Ovary (tissue), 9 donors: Measurements from ENCODE around the gene MOG. TPM values are rescaled to one million over a fixed set of nuclear protein-coding genes. Genes with fewer than 3 reads are reported as not detected.

ENCODE experiments used
- DNase-seq, 5 donors: peaks; one replicate each; pipeline ENCODE4 v3.0.0-alpha.2; 2019 to 2020
- H3K27ac ChIP-seq, 2 donors: fragments of 200-600 bp; one replicate each; pipeline versions ENCODE4 v1.5.1 to v1.8.0; 2019 to 2022
- H3K27me3 ChIP-seq: fragments of 200-600 bp; one replicate; pipeline ENCODE4 v1.8.0; 2022
- H3K36me3 ChIP-seq: fragments of 200-600 bp; sonication (generic); one replicate; pipeline ENCODE4 v1.5.1; 2019
- H3K4me1 ChIP-seq: one replicate; pipeline ENCODE4 v1.8.1; 2013; ENCODE audit warnings: mild to moderate bottlenecking, moderate library complexity; ENCODE audit not compliant: insufficient read depth
- H3K4me3 ChIP-seq: fragments of 200-600 bp; sonication (generic); one replicate; pipeline ENCODE4 v1.5.1; 2017
- H3K9me3 ChIP-seq, 2 donors: fragments of 200-600 bp in 1 of 2; sonication (generic) in 1 of 2; one replicate each; pipeline versions ENCODE4 v1.5.1 to v1.8.1; 2013 to 2019; ENCODE audit warnings: mild to moderate bottlenecking in 1 of 2, moderate library complexity in 1 of 2
- EP300 ChIP-seq: sonication (generic); formaldehyde crosslinking; IDR thresholded peaks from one replicate; pipeline ENCODE4 v1.6.1; 2017; ENCODE audit warnings: antibody characterized with exemption
- POLR2A ChIP-seq: fragments of 450-650 bp; IDR thresholded peaks from one replicate; pipeline ENCODE4 v1.6.1; 2017; ENCODE audit warnings: antibody characterized with exemption, mild to moderate bottlenecking, moderate library complexity
- WGBS, 3 donors: extraction: QIAGEN DNeasy Blood & Tissue Kit in 1 of 3; methylation state at CpG; one replicate each; pipeline versions ENCODE4 v1.1.5 to v1.1.7; 2013 to 2017; 5-methylcytosine and 5-hydroxymethylcytosine counted together
- intact Hi-C, 4 donors: fragments of 100-400 bp; cut with DNase I; formaldehyde crosslinking; loops; one replicate each; pipeline versions ENCODE4 v1.11.0 to v1.15.1; 2022 to 2023
- polyA plus RNA-seq, 2 donors: library from polyadenylated mRNA; stranded (reverse); fragments of 200-250 nt in 1 of 2; fragments of 350-450 nt in 1 of 2; fragmentation: Illumina TruSeq in 1 of 2; extraction: RNeasy Lipid Tissue Mini Kit (QIAGEN cat#74804) in 1 of 2; gene quantifications; one replicate each; pipeline ENCODE4 v1.2.3, GENCODE V29; 2013 to 2014
- total RNA-seq, 7 donors: library from RNA; depleted of rRNA in 2 of 7; stranded (reverse); fragments of >200 nt in 2 of 7; fragmentation: NEBNext Ultra II Directional in 3 of 7; extraction: Animal tissue kit (Norgen Biotek cat#: 25700) in 3 of 7; gene quantifications; one replicate each; pipeline versions ENCODE4 v1.1.0 to v1.2.4, GENCODE V29; 2016 to 2023
- TF ChIP-seq, protein P1 (sequence below), 3 donors: fragments of 450-650 bp in 2 of 3; fragments of 200-600 bp in 1 of 3; IDR thresholded peaks; one replicate each; pipeline versions ENCODE4 v1.5.1 to v1.8.0; 2016 to 2022; ENCODE audit warnings: antibody characterized with exemption in 3 of 3, mild to moderate bottlenecking in 1 of 3
- donor health status: DM: no; HTN: no; CAD: no; lungs with moderate emphysema.
- donor health status: DM: no; HTN: no; CAD: no.
- donor health status: Bipolar disorder and iron deficiency.
- donor health status: DM: yes; HTN: yes; CAD: no.
- donor health status: DM: no; HTN: no; CAD: no.
- donor health status: DM: yes; HTN: yes; CAD: no.

MOG gene
- total and polyA plus RNA-seq, 9 donors: 0.05 to 0.13 TPM; not detected in 7

DNA sequence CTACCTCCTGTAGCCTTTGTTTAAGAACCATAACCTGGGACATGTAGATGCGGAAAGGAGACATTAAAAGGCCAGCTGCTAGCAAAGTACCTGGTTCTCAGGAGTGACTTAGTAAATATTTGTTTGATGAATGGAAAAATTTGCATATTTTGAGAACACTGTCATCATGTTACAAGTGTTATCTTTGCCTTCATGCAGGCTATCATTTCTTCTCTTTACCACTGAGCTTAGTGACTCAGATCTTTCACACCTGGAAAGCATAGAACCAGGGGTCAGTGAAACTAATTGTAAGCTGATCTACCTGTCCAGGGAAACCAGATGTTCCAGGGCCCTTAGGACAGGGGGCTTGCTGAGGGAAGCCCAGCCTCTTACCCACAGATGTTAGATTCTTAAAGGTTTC lies 18.7 kb downstream of the MOG start:
- no peak overlapping the region for H3K4me3 ChIP-seq
- intact Hi-C loops: no loop called here
- no peaks in the 10 kb centered on the region for H3K4me1 ChIP-seq
- H3K36me3 ChIP-seq: no peaks in the 10 kb centered on the region
- no peaks in the 10 kb centered on the region for H3K9me3 ChIP-seq
- H3K27me3 ChIP-seq: no peaks in the 10 kb centered on the region
- DNase-seq: no peak
- no peak overlapping the region for H3K27ac ChIP-seq
- TF ChIP-seq POLR2A: no peak
- 57 to 97% (median 97%) methylated on average over 1 of the region's 1 CpG for WGBS, 3 donors

DNA sequence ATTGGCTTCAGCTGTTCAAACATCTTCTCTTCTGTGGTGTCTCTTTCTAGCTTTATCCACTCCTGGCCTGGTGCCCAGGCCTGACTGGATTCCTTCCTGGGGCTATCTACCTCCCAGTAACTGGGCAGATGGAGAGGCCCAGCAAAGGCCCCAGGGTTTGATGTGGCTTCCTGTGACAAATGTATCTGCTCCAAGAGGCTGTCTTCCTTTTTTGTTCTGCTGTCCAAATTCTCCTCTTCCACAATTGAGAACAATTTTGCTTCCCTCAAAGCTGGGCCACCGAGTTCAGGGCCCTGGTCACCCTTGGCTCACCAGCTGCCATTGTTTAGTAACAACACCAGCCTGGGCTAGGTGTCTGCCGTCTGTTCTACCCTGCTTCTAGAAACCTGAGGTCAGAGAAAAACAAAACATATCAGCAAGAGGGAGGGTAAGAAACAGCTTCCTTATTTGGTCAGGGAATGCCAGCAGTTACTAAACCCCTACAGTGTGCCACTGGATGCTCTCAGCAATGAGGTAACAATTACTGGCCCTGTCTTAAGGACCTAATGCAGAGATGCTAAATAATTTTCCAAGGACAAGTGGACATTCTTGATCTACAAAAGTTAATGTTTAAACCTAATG lies 20.2 kb downstream of the MOG start:
- H3K9me3 ChIP-seq: no peaks in the 10 kb centered on the region
- TF ChIP-seq POLR2A (no peak), EP300 (no peak)
- TF ChIP-seq, protein P1, sequence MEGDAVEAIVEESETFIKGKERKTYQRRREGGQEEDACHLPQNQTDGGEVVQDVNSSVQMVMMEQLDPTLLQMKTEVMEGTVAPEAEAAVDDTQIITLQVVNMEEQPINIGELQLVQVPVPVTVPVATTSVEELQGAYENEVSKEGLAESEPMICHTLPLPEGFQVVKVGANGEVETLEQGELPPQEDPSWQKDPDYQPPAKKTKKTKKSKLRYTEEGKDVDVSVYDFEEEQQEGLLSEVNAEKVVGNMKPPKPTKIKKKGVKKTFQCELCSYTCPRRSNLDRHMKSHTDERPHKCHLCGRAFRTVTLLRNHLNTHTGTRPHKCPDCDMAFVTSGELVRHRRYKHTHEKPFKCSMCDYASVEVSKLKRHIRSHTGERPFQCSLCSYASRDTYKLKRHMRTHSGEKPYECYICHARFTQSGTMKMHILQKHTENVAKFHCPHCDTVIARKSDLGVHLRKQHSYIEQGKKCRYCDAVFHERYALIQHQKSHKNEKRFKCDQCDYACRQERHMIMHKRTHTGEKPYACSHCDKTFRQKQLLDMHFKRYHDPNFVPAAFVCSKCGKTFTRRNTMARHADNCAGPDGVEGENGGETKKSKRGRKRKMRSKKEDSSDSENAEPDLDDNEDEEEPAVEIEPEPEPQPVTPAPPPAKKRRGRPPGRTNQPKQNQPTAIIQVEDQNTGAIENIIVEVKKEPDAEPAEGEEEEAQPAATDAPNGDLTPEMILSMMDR (IDR thresholded peaks at IDR 0.05): no peak
- no peaks in the 10 kb centered on the region for H3K27me3 ChIP-seq
- no peaks in the 10 kb centered on the region for H3K36me3 ChIP-seq
- intact Hi-C loops: no loop called here
- DNase-seq: no peak
- no peak overlapping the region for H3K27ac ChIP-seq
- H3K4me1 ChIP-seq: no peaks in the 10 kb centered on the region
- no peak overlapping the region for H3K4me3 ChIP-seq
- WGBS, 3 donors: 23 to 31% (median 28%) methylated on average over 2 of the region's 2 CpGs

DNA sequence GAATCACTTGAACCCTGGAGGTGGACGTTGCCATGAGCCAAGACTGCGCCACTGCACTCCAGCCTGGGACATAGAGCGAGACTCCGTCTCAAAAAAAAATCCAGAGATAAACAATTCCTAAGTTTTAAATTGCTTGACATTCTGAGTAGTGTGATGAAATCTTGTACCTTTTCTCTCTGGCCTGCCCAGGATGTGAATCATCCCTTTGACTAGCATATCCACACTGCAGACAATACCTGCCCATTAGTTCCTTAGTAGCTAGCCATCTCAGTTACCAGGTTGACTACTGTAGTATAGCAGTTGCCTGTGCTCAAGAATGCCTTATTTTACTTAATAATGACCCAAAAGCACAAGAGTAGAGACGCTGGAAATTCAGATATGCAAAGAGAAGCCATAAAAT lies 21.2 kb downstream of the MOG start:
- intact Hi-C loops: no loop called here
- TF ChIP-seq EP300 (no peak), POLR2A (no peak)
- TF ChIP-seq, protein P1 (IDR thresholded peaks at IDR 0.05): no peak
- DNase-seq: no peak
- no peaks in the 10 kb centered on the region for H3K9me3 ChIP-seq
- no peaks in the 10 kb centered on the region for H3K27me3 ChIP-seq
- 77 to 84% (median 81%) methylated on average over 5 of the region's 5 CpGs for whole genome bisulfite sequencing, 3 donors
- no peaks in the 10 kb centered on the region for H3K4me1 ChIP-seq
- H3K27ac ChIP-seq: no peak overlapping the region
- H3K36me3 ChIP-seq: no peaks in the 10 kb centered on the region
- H3K4me3 ChIP-seq: no peak overlapping the region

DNA sequence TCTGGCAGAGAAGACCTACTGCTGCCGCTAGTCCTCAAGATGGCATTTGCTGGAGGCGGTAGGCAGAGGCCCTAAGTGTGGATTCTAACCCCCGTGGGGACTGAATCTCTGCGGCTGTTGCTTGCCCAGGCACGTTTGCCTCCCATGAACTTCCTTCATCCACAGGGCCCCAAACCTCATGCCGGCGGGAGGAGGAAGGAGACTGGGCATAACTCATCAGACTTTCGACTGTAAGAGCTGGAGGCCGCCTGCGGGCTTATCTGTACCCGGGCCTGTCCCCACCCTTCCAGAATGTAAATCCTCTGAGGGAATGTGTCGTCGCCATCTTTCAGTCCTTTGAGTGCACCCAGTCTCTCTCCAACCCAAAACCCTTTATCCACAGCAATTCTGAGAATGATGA lies 23.1 kb downstream of the MOG start:
- H3K4me3 ChIP-seq: no peak overlapping the region
- H3K4me1 ChIP-seq: no peaks in the 10 kb centered on the region
- H3K9me3 ChIP-seq: no peaks in the 10 kb centered on the region
- intact Hi-C loops: no loop called here
- TF ChIP-seq EP300 (no peak), POLR2A (no peak)
- TF ChIP-seq, protein P1 (IDR thresholded peaks at IDR 0.05): no peak
- H3K36me3 ChIP-seq: no peaks in the 10 kb centered on the region
- H3K27ac ChIP-seq: no peak overlapping the region
- 56 to 68% (median 58%) methylated on average over 13 of the region's 13 CpGs for WGBS, 3 donors
- no peak for DNase-seq
- H3K27me3 ChIP-seq: no peaks in the 10 kb centered on the region

DNA sequence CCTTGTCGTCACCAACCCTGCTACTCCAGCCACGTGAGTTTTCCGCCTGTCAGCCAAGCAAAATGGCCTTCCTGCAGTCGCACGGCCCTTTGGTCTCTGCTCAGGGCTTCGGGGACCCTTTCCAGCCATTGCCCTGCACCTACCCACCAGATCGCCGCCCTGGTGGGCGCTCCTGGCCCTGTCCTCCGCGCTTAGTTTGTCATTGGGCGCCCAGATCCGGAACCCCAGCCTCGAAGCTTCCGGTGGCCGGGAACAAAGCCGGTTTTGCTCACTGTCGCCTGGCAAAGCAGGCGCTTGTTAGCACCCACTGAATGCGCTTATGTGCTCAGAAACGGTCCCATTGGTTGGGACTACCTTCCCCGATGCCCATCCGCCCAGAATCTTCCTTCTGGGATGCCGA lies 23.5 kb downstream of the MOG start:
- WGBS, 3 donors: 51 to 93% (median 65%) methylated on average over 21 to 24 of the region's 24 CpGs
- intact Hi-C loops: no loop called here
- Histone ChIP-seq H3K27me3 (no peaks in the 10 kb centered on the region), H3K9me3 (no peaks in the 10 kb centered on the region), H3K4me3 (no peak overlapping the region), H3K36me3 (no peaks in the 10 kb centered on the region), H3K4me1 (no peaks in the 10 kb centered on the region), H3K27ac (no peak overlapping the region)
- TF ChIP-seq POLR2A (no peak), EP300 (no peak)
- TF ChIP-seq, protein P1 (IDR thresholded peaks at IDR 0.05): no peak
- DNase-seq: no peak
